Panc1 (cell line): Measurements from ENCODE around the gene DBX1.

Experiments used
- POLR2AphosphoS5 ChIP-seq: IDR thresholded peaks from 2 replicates; pipeline ENCODE4 v1.6.1; 2012; ENCODE audit warnings: mild to moderate bottlenecking, low read depth, low read length, moderate library complexity
- SIN3A ChIP-seq: IDR thresholded peaks from 2 replicates; pipeline ENCODE4 v1.6.1; 2012; ENCODE audit warnings: low read depth, mild to moderate bottlenecking, low read length, moderate library complexity, borderline replicate concordance; ENCODE audit not compliant: insufficient read depth
- TF ChIP-seq, protein P1 (sequence below): fragments of 450-650 bp; IDR thresholded peaks from 2 replicates; pipeline ENCODE4 v1.5.1; 2017; ENCODE audit warnings: mild to moderate bottlenecking

GRCh38 chr11:20205807-20206206 lies 45.5 kb upstream of the DBX1 start:
- TF ChIP-seq, protein P1, sequence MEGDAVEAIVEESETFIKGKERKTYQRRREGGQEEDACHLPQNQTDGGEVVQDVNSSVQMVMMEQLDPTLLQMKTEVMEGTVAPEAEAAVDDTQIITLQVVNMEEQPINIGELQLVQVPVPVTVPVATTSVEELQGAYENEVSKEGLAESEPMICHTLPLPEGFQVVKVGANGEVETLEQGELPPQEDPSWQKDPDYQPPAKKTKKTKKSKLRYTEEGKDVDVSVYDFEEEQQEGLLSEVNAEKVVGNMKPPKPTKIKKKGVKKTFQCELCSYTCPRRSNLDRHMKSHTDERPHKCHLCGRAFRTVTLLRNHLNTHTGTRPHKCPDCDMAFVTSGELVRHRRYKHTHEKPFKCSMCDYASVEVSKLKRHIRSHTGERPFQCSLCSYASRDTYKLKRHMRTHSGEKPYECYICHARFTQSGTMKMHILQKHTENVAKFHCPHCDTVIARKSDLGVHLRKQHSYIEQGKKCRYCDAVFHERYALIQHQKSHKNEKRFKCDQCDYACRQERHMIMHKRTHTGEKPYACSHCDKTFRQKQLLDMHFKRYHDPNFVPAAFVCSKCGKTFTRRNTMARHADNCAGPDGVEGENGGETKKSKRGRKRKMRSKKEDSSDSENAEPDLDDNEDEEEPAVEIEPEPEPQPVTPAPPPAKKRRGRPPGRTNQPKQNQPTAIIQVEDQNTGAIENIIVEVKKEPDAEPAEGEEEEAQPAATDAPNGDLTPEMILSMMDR, result no peak
- no peak for TF ChIP-seq POLR2AphosphoS5
- no peak for TF ChIP-seq SIN3A
